DMS153 treated with DMSO at 0.1 percent for 48 hours (cell line): Measurements from ENCODE around the gene RNF4.
A peak's percentile ranks its signal among the peaks of the same experiment; 100 is the strongest.
"Not testable (repeated sequence)": the region's sequence is repeated elsewhere in the genome, so short reads cannot be mapped to it uniquely, and the experiment has no call there.

Experiments used
- DNase-seq: peaks from one replicate; lab custom pipeline; 2025; ENCODE audit not compliant: unreplicated experiment; lab: John Stamatoyannopoulos, UW

RNF4 gene

GRCh38 chr4:2468456-2469191 is at the start of gene RNF4:
RNF4 (plus strand) TSS chr4:2469106; CDS start chr4:2490494, 21,388 bp downstream.
- peak; percentile 64 for DNase-seq

- DNase-seq = no peak
Observed at GRCh38 chr4:2419814-2420213, 49.1 kb upstream of the RNF4 start.

- DNase-seq = no peak
Observed at GRCh38 chr4:2421928-2422327, 47.0 kb upstream of the RNF4 start.

- DNase-seq = no peak
Observed at GRCh38 chr4:2423066-2423465, 45.8 kb upstream of the RNF4 start.

DNA sequence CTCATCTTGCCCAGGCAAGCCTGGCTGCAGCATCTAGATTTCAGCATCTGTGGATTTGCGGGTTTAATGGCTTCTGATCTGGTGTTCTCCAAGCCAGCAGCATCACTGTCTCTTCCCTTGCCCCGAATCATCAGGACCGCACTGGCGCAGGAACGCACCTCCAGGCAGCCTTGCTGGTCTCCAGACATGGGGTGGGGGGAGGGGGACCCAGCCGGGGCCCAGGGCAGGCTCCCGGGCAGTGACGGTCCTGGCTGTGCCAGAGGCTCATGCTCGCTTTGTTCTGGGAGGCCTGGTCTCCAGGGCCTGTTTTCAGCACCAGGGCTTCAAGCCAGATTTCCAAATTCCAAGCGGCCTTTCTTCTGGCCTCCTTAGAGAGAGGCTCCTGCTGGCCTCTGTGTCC is 45.2 kb upstream of the RNF4 start:
- no peak for DNase-seq

- DNase-seq = no peak
Observed at GRCh38 chr4:2424581-2424980, 44.3 kb upstream of the RNF4 start.

GRCh38 chr4:2425386-2426068 is 43.4 kb upstream of the RNF4 start:
- no peak for DNase-seq

GRCh38 chr4:2426069-2426397 is 42.9 kb upstream of the RNF4 start:
- DNase-seq = no peak

DNA sequence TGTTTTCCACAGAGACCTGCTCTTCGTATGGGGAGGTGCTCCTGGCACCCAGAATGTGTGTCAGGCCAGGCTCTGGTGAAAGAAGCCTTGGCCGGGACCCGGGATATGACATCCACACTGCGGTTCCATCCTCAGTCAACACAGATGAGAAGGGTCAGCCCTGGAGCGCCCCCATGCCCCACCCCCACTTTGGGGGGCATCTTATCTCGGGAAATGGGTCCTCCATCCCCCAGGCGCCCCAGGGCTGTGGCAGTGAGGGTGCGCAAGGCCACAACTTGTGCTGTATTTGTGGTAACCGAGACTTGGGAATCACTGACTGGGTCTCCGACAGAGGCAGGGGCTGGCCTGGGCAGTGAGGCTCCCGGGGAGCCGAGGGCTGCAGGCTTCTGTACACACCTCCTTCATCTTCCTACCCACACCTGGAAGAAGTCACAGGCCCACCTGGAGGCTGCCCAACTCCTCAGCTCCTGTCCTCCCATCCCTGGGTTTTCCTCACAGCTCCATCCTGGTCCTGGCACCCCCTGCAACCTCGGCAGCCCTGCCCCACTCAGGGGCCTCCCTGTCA is 42.1 kb upstream of the RNF4 start:
- no peak for DNase-seq

DNA sequence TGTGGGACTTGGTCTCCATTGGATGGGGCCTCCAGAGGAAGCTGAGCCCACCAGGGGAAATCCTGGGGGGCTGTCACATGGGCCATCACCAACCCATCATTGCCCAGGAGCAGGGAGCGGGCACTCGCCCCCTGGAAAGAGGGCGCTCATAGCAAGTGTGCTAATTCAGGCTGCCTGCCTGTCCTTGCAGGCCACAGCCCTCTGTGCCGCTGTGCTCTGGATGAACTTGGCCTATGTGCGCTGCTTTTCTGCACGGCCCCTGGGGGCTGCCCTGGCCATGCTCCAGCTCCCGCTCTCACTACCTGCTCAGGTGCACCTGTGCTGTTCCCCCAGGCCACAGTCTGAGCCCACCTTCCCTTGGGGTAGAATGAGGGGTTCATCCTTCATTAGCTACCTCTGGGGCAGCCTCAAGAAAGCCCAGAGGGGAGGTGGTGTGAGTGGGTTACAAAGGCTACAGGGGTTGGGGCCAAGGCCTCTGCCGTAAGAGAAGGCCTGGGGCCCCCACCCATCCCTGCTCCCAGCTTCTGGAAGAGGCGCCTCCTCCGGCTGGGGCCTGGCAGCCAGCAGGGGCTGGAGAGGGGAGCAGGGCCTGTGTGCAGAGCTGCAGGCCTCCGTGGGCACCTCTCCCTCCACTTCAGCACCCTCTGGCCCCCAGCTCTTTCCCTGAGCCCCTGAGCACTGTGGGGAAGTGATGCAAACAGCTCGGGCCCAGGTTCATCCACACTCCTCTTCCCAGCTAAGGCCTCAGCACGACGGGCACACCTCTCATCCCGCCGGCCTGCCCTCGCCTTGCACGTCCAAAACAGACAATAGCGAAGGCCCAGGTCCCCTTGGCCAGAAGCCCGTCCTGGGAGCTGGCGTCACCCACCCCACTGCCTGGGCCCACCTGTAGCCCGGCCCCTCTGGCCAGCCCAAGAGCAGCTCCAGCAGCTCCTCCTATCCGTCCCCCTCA is 41.2 kb upstream of the RNF4 start:
- DNase-seq = no peak

- DNase-seq = no peak
Observed at GRCh38 chr4:2428496-2429213, 40.3 kb upstream of the RNF4 start.

GRCh38 chr4:2429945-2430757 is 38.8 kb upstream of the RNF4 start:
- DNase-seq = not testable (repeated sequence)

DNA sequence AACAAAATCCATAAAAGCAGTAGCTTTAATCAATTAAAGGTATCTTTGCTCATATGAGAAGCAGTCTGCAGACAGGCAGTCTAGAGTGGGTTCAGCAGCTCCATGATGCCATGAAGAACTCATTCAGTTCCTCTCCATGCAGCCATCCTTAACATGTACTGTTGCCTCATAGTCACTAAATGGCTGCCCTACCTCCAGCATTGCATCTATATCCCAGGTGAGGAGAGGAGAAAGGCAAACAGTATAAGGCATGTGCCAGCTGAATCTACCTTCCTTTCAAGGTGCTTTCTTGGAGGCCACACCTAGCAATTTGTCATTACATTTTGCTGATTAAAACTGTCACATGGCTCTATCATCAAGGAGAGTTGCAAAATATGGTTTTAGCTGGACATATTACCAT is 36.9 kb upstream of the RNF4 start:
- no peak for DNase-seq

- no peak for DNase-seq
Observed at GRCh38 chr4:2432991-2433530, 35.8 kb upstream of the RNF4 start.

GRCh38 chr4:2433609-2434350 is 35.1 kb upstream of the RNF4 start:
- no peak for DNase-seq

DNA sequence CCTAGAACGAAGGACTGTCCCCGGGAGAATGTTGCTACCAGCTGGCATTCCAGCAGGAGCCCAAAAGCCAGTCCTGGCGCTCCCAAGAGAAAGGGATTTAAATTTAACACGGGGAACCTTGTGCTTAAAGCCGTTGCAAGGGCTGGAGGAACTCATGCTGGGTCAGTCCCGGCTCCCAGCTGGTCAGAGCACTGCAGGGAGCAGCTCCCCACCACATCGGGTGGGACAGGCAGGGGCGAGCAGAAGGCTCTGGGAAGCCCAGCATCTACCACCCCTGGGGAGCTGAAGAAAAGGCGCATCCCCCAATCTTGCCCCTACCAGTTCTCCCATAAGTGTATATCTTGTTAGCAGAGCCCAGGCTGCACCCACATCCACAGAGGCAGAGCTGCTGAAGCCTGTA is 34.5 kb upstream of the RNF4 start:
- no peak for DNase-seq

GRCh38 chr4:2436301-2436700 is 32.6 kb upstream of the RNF4 start:
- DNase-seq = no peak

GRCh38 chr4:2436761-2437474 is 32.0 kb upstream of the RNF4 start:
- DNase-seq = no peak
